Osteoblast (primary cell): ENCODE results near the gene DNAAF5. TPM values are rescaled to one million over a fixed set of nuclear protein-coding genes. Genes with fewer than 3 reads are reported as not detected.

ENCODE experiments used
- total RNA-seq: library from RNA; depleted of rRNA; stranded (reverse); fragments of >200 nt; gene quantifications from 2 replicates; pipeline ENCODE4 v1.2.3, GENCODE V29; 2012

DNAAF5 gene
- total RNA-seq, 1 donor, result 22.4 TPM

Other genes with a start within 250 kb of the DNAAF5 start
- gene PDGFA, start 206.9 kb upstream of the DNAAF5 start, total RNA-seq, result 32.6 and 35.9 TPM in 2 replicates
- 5.9 and 6.5 TPM in 2 replicates for gene PRKAR1B, start 582 bp downstream of the DNAAF5 start, total RNA-seq
- 109 and 126 TPM in 2 replicates for gene SUN1, start 105.8 kb downstream of the DNAAF5 start, total RNA-seq
- 17.7 and 18.9 TPM in 2 replicates for gene GET4, start 149.9 kb downstream of the DNAAF5 start, total RNA-seq
- 0.59 and 2.2 TPM in 2 replicates for gene ADAP1, start 228.0 kb downstream of the DNAAF5 start, total RNA-seq
- gene COX19, start 248.8 kb downstream of the DNAAF5 start, total RNA-seq, result 10.9 and 13.0 TPM in 2 replicates